Measurements from ENCODE around the gene ING3.

Gene ING3

DNA sequence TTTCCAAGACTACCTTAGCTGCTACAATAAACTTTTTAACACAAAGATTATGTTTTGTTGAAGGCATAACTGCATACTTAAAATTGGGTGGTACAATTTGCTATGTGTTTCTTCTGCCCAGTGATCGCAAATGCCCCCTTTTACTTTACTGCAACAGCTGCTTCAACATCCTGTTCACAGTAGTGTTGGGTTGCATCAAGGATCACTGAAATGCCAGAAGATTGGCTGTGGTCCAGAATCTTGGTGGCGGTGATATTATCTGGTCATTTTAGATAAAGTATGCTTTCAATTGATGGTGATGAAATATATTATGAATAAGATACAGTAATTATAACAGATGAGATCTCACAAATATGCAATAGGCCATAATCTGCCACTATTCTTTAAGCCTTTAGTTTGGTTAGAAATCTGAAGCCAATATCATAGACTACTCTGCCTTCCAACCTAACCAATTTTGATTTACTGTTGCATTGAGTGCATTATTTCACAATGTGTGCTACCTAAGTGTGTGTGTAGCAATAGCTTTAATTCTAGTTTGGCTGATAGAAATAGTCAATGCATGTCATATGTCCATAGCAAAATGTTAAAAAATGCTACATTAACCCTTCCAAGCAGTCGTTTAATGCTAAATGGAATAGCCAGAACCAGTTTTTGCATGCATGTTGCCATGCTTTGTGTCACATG, 29.8 kb upstream of the ING3 start:
- in situ Hi-C loops (cut with HindIII; ENCODE audit: low sequenced_read_pairs), result no loop called here
- no peak overlapping the region for H3K4me3 ChIP-seq (ENCODE audit: low read depth, low read length)
- DNase-seq (ENCODE audit: low read depth, low spot score), result no peak
- TF ChIP-seq, protein P1, sequence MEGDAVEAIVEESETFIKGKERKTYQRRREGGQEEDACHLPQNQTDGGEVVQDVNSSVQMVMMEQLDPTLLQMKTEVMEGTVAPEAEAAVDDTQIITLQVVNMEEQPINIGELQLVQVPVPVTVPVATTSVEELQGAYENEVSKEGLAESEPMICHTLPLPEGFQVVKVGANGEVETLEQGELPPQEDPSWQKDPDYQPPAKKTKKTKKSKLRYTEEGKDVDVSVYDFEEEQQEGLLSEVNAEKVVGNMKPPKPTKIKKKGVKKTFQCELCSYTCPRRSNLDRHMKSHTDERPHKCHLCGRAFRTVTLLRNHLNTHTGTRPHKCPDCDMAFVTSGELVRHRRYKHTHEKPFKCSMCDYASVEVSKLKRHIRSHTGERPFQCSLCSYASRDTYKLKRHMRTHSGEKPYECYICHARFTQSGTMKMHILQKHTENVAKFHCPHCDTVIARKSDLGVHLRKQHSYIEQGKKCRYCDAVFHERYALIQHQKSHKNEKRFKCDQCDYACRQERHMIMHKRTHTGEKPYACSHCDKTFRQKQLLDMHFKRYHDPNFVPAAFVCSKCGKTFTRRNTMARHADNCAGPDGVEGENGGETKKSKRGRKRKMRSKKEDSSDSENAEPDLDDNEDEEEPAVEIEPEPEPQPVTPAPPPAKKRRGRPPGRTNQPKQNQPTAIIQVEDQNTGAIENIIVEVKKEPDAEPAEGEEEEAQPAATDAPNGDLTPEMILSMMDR (IDR thresholded peaks at IDR 0.05; ENCODE audit: low read depth, low read length), result no peak

GRCh38 chr7:120924837-120925236, 25.7 kb upstream of the ING3 start:
- TF ChIP-seq, protein P1 (IDR thresholded peaks at IDR 0.05; ENCODE audit: low read depth, low read length), result no peak
- no peak overlapping the region for H3K4me3 ChIP-seq (ENCODE audit: low read depth, low read length)
- DNase-seq (ENCODE audit: low read depth, low spot score), result no peak
- in situ Hi-C loops (cut with HindIII; ENCODE audit: low sequenced_read_pairs), result no loop called here

- TF ChIP-seq, protein P1 (IDR thresholded peaks at IDR 0.05; ENCODE audit: low read depth, low read length), result no peak
- DNase-seq (ENCODE audit: low read depth, low spot score), result no peak
- H3K4me3 ChIP-seq (ENCODE audit: low read depth, low read length), result no peak overlapping the region
- in situ Hi-C loops (cut with HindIII; ENCODE audit: low sequenced_read_pairs), result no loop called here
Observed at GRCh38 chr7:120925392-120925791, 25.2 kb upstream of the ING3 start.

DNA sequence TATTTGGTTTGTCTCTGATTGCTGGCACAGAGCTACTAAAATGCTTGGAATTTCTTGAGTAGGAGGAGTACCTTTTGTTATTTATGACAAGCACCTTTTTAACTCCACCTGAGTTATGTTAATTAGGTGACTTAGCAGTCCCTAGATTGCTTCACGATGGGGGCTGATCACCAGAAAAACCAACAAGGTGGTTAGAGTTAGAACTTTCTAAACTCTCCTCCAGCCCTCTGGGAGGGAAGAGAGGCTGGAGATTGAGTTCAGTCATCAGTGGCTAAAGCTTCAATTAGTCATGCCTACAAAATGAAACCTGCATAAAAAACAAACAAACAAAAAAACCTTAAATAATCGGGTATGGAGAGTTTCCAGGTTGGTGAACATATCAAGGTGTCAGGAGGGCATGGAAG, 23.6 kb upstream of the ING3 start:
- TF ChIP-seq, protein P1 (IDR thresholded peaks at IDR 0.05; ENCODE audit: low read depth, low read length), result no peak
- DNase-seq (ENCODE audit: low read depth, low spot score), result no peak
- no peak overlapping the region for H3K4me3 ChIP-seq (ENCODE audit: low read depth, low read length)
- in situ Hi-C loops (cut with HindIII; ENCODE audit: low sequenced_read_pairs), result no loop called here

DNA sequence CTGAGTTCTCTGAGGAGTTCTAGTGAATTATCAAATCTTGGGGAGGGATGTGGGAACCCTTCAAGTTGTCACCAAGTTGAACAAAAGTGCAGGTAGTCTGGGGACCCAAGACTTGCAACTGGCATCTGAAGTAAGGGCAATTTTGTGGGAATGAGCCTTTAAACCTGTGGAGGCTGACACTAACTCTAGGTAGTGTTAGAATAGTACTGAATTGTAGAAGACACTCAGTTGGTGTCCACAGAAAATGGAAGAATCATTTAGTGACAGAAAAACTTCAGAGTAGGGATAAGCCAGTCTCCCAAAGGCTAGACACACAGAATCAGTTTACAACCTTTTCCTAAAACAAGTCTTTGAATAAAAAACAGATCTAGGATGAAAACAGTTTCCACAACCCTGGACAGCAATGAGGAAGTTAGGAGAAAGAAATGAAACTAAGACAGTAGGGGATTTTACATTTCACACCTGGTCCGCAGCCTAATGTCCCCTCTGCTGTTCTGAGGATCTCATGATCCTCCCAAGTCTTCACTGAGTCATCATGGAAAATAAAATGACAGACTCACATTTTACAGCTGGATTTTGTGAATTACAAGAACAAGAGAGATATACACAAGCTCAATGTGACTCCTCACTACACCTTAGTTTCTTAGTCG, 23.0 kb upstream of the ING3 start:
- in situ Hi-C loops (cut with HindIII; ENCODE audit: low sequenced_read_pairs), result no loop called here
- TF ChIP-seq, protein P1 (IDR thresholded peaks at IDR 0.05; ENCODE audit: low read depth, low read length), result no peak
- DNase-seq (ENCODE audit: low read depth, low spot score), result no peak
- H3K4me3 ChIP-seq (ENCODE audit: low read depth, low read length), result no peak overlapping the region

- TF ChIP-seq, protein P1 (IDR thresholded peaks at IDR 0.05; ENCODE audit: low read depth, low read length), result no peak
- in situ Hi-C loops (cut with HindIII; ENCODE audit: low sequenced_read_pairs), result no loop called here
Observed at GRCh38 chr7:120931243-120931642, 19.3 kb upstream of the ING3 start.

More at GRCh38 chr7:120931243-120931642, 19.3 kb upstream of the ING3 start:
- no peak overlapping the region for H3K4me3 ChIP-seq (ENCODE audit: low read depth, low read length)
- no peak for DNase-seq (ENCODE audit: low read depth, low spot score)

Data from astrocyte of the spinal cord (primary cell).